Activated CD8-positive, alpha-beta T cell treated with anti-CD3 and anti-CD28 coated beads for 36 hours (primary cell): Measurements from ENCODE around the gene ABCA10. TPM values are rescaled to one million over a fixed set of nuclear protein-coding genes. Genes with fewer than 3 reads are reported as not detected.

Source experiments
- ATAC-seq: fragments of 200-7000 bp; cut with Tn5 transposase; one replicate; pipeline ENCODE4 v1.10.0; 2021; ENCODE audit warnings: mild to moderate bottlenecking, moderate library complexity
- CTCF ChIA-PET: fragments of 350-600 bp; sonication (Branson Sonifier 250); formaldehyde crosslinking; loops from one replicate; lab custom pipeline; 2021; ENCODE audit warnings: antibody characterized with exemption; lab: Charles Lee
- POLR2A ChIA-PET: fragments of 350-600 bp; sonication (Branson Sonifier 250); formaldehyde crosslinking; loops from one replicate; lab custom pipeline; 2021; ENCODE audit warnings: antibody characterized with exemption; lab: Charles Lee
- DNase-seq: peaks from one replicate; pipeline ENCODE4 v3.0.0-alpha.2; 2020
- H3K27ac Mint-ChIP-seq: one replicate; pipeline ENCODE4 v1.8.0; 2021; ENCODE audit warnings: mild to moderate bottlenecking, mixed read lengths
- H3K27me3 Mint-ChIP-seq: one replicate; pipeline ENCODE4 v1.8.0; 2021; ENCODE audit warnings: mixed read lengths
- H3K36me3 Mint-ChIP-seq: one replicate; pipeline ENCODE4 v1.8.0; 2021; ENCODE audit warnings: low read depth, mixed read lengths
- H3K4me1 Mint-ChIP-seq: one replicate; pipeline ENCODE4 v1.8.0; 2021; ENCODE audit warnings: low read depth, mixed read lengths
- H3K4me3 Mint-ChIP-seq: one replicate; pipeline ENCODE4 v1.8.0; 2021; ENCODE audit warnings: mild to moderate bottlenecking, moderate library complexity, mixed read lengths
- H3K9me3 Mint-ChIP-seq: one replicate; pipeline ENCODE4 v1.8.0; 2021; ENCODE audit warnings: mixed read lengths
- CTCF ChIP-seq: fragments of 200-600 bp; IDR thresholded peaks from one replicate; pipeline ENCODE4 v1.8.0; 2022; ENCODE audit warnings: antibody characterized with exemption, mild to moderate bottlenecking
- intact Hi-C: fragments of 100-400 bp; cut with micrococcal nuclease; formaldehyde crosslinking; loops from one replicate; pipeline ENCODE4 v1.10.0; 2022
- microRNA-seq: library from miRNA; unstranded; fragments of <30 nt; microRNA quantifications from one replicate; pipeline ENCODE4 v1.2.0, GENCODE V29; 2022; ENCODE audit warnings: borderline microRNAs expressed, borderline replicate concordance
- total RNA-seq, 2 experiments: library from RNA; stranded (reverse); gene quantifications; one replicate each; pipeline ENCODE4 v1.2.3, GENCODE V29; 2021

Gene ABCA10
- total RNA-seq, 2 experiments from 2014 or later, result 0.45 TPM; not detected in 1

- ATAC-seq (no peak), DNase-seq (no peak)
- ChIA-PET POLR2A (no interaction called here), CTCF (no interaction called here)
- H3K4me3 Mint-ChIP-seq, result no peak overlapping the region
- no peaks in the 10 kb centered on the region for H3K36me3 Mint-ChIP-seq
- H3K27ac Mint-ChIP-seq, result no peak overlapping the region
- no peaks in the 10 kb centered on the region for H3K4me1 Mint-ChIP-seq
- intact Hi-C loops, result no loop called here
- no peaks in the 10 kb centered on the region for H3K9me3 Mint-ChIP-seq
- H3K27me3 Mint-ChIP-seq, result no peaks in the 10 kb centered on the region
- no peak for TF ChIP-seq CTCF
Observed at GRCh38 chr17:69105907-69106730, 122.5 kb downstream of the ABCA10 start.

- H3K9me3 Mint-ChIP-seq, result no peaks in the 10 kb centered on the region
- ATAC-seq (no peak), DNase-seq (no peak)
- H3K36me3 Mint-ChIP-seq, result no peaks in the 10 kb centered on the region
- TF ChIP-seq CTCF, result no peak
- intact Hi-C loops, result no loop called here
- H3K4me1 Mint-ChIP-seq, result no peaks in the 10 kb centered on the region
- H3K4me3 Mint-ChIP-seq, result no peak overlapping the region
- ChIA-PET POLR2A (no interaction called here), CTCF (no interaction called here)
- H3K27ac Mint-ChIP-seq, result no peak overlapping the region
- no peaks in the 10 kb centered on the region for H3K27me3 Mint-ChIP-seq
Observed at GRCh38 chr17:69103557-69104233, 124.9 kb downstream of the ABCA10 start.

GRCh38 chr17:69098625-69099024 lies 130.0 kb downstream of the ABCA10 start:
- ChIA-PET POLR2A (no interaction called here), CTCF (no interaction called here)
- no peaks in the 10 kb centered on the region for H3K36me3 Mint-ChIP-seq
- intact Hi-C loops, result no loop called here
- DNase-seq (no peak), ATAC-seq (no peak)
- H3K27me3 Mint-ChIP-seq, result no peaks in the 10 kb centered on the region
- no peaks in the 10 kb centered on the region for H3K4me1 Mint-ChIP-seq
- TF ChIP-seq CTCF, result no peak
- no peak overlapping the region for H3K27ac Mint-ChIP-seq
- no peaks in the 10 kb centered on the region for H3K9me3 Mint-ChIP-seq
- no peak overlapping the region for H3K4me3 Mint-ChIP-seq

Small RNA genes lying within 50 kb of the gene (microRNA-seq; reads per million reads assigned to microRNA genes)
- gene MIR4524A, result not detected
- gene MIR4524B, result not detected

Other genes with a start within 250 kb of the ABCA10 start
- gene ABCA9, start 167.9 kb downstream of the ABCA10 start, total RNA-seq, result not detected
- gene ABCA6, start 86.9 kb downstream of the ABCA10 start, total RNA-seq, result not detected
- 10 to 100 TPM; 12.4 to 13.2 TPM for gene ABCA5, start 98.3 kb upstream of the ABCA10 start, total RNA-seq
- 1 to 10 TPM; 3.2 to 3.3 TPM for gene MAP2K6, start 185.9 kb upstream of the ABCA10 start, total RNA-seq